GM11168 (cell line): ENCODE data around the gene RFX2.
"Not testable (repeated sequence)": the region's sequence is repeated elsewhere in the genome, so short reads cannot be mapped to it uniquely, and the experiment has no call there.

Experiments used
- in situ Hi-C: fragments of 300-500 bp; cut with MboI; formaldehyde crosslinking; loops from one replicate; pipeline ENCODE4 v1.12.0; 2022; ENCODE audit warnings: low sequenced_read_pairs; ENCODE audit not compliant: unreplicated experiment

RFX2 gene

DNA sequence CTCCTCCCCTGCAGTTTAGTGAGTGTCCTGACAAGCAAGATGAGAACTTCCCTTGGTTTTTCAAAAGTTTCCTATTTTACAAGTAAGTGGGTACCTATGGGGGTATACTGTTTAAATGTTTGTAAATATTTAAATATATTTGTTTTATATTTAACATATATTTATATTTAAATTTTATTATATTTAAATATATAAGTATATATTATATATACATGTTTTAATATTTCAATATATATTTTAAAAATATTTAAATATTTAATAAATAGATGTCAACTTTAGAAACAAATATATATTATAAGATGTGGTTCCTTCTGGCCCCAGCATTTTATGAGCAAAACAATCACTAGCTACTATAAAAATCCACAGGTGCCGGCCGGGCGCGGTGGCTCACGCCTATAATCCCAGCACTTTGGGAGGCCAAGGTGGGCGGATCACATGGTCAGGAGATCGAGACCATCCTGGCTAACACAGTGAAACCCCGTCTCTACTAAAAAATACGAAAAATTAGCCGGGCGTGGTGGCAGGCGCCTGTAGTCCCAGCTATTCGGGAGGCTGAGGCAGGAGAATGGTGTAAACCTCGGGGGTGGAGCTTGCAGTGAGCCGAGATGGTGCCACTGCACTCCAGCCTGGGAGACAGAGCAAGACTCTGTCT, 3.5 kb downstream of the RFX2 start:
- in situ Hi-C loops = not testable (repeated sequence)

DNA sequence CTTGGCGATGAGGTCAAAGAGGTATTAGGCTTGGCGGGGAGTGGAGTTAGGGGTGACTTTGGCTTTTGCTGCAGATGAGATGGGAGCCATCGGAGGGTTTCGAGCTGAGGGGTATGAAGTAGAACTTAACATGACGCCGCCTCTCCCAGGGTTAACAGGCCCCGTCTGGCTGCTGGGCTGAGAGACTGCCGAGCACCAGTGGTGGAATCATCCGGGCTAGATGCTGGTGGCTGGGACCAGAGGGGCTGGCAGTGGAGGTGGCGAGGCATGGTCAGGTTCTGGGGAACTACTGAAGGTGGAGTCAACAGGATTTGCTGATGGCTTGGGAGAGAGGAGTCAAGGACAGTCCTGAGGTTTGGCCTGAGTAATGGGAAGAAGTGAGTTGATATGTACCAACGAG, 4.9 kb downstream of the RFX2 start:
- in situ Hi-C loops = no loop called here

DNA sequence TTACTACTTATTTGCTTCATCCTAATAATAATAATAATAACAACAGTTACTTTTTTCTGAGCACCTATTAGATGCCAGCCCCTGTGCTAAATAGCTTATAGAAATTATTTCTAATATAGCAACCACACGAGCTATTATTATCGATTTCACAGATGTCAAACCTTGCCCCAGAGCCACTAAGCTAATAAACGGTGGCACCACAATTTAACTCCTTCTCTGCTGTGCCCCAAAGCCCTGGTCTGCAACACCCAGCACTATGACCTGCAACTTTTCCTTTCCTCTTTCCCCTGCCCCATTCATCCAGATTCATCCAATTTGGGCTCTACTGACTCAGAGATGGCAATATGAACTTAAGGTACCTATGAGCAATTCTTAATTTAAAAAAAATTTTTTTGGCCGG, 6.4 kb downstream of the RFX2 start:
- in situ Hi-C loops = no loop called here

DNA sequence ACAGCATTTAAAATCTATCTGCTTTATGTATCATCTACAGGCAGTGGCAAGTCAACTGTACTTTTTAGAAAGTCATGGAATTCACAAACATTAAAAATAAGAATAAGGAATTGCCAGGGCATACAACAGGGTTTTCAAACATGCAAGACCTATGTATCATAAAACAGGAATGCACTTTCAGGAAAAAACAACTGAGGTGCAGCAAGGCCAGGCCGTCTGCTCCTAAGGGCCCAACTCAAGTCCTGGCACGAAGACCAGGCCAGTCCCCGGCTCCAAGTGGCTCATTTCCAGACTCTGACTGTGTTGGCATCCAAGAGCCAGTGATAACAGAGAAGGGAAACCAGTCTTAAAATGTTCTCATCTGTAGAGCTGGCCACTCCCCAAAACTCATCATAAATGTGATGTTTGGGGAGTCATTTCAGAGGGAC, 7.1 kb downstream of the RFX2 start:
- in situ Hi-C loops = no loop called here

DNA sequence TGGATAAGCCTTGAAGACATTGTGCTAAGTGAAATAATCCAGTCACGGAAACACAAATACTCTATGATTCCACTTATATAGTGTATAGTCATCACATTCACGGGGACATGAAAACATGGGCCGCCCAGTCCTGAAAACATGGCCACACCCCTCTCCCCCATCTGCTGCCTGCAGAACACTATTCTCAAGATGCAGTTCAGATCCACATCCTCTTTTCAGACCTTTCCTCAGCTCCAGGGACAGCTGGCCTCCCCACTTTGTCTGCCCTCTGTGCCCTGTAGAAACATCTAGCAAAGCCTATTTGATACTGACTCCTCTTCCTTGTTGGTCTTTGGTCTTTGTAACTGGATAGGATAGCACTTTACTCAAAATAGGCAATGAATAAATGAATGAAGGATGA, 8.3 kb downstream of the RFX2 start:
- in situ Hi-C loops = no loop called here

DNA sequence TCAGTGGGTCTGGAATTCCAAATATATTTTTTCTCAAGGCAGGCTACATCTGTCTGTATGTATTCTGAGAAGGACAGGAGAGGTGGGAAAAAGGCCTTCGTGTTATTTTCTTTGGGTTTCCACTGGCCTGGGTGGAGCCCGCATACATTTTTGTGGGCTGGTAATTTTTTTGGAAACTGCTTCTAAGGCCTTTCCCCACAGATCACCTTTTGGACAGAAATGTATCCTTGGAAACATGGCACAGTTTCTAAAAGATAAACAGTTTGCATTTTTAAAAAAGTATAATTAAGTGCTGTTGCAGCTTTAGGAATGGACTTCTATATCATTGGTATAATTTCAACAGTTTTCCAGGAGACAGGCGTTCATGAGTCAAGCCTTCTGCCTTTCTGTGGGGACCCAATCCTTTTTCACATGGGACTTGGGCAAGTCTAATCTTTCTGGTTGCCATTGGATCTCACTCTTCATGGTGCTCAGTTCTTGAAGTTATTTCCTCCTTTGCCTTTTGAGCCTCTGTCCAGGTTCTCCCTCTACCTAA, 8.9 kb downstream of the RFX2 start:
- in situ Hi-C loops = no loop called here

DNA sequence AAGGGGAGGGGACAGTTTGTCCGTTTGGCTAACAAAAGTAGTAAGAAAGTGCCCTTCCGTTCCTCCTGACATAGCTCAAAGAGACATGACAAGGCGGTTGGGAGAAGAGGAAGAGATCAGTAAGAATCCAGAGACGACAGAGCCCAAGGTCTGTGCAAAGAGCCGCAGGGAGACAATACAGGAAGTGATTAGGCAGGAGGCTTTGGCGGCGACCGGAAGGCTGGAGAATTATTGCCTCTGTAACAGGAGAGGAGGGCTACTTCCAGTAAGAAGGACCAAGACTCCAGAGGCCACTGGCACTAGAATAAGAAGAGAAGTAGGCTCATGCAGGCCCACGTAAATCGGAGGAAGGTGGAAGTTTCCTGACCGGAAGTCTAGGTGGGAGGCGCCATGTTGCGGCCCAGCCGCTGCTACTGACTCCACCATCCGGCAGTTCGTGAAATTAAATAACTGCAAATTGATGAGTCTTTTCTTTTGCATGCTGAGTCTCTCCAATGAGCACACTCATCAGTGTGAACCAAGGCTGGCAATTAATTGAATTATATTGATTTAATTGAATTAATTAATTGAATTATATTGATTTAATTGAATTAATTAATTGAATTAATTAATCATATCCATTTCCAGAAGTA, 9.9 kb downstream of the RFX2 start:
- in situ Hi-C loops = no loop called here

DNA sequence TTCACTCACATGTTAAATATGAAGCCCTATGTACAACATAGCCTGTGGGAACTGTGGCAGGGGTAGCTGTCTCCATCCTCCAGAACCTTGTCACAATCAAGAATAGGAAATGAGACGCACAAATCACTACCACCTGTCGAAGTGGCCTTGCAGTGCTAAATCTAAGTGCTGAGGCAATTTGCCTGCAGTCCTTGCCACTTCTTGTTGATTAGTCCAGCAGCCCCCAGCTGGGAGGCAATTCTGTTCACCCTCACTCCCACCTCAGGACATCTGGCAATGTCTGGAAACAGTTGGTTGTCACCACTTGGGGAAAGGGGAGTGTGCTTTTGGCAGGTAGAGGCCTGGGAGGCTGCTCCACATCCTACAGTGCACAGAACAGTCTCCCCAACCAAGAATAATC, 10.7 kb downstream of the RFX2 start:
- in situ Hi-C loops = no loop called here

DNA sequence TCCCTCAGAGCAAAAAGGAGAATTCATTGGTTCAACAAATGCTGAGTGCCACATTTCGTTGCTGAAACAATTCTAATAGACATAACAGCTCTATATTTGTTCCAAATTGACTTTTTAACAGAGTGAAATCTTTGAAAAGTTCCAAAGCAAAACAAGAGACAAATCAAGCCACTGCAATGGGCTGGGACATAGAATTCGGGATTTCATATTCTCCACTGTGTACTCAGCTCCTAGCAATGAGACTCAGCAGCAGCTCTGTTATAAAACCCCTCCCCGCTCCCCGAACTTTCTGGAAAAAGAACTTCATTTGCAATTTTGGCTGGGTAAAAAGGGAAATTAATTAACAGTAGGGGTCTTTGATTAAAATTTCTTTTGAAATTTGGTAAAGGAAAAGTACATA, 11.3 kb downstream of the RFX2 start:
- in situ Hi-C loops = no loop called here

DNA sequence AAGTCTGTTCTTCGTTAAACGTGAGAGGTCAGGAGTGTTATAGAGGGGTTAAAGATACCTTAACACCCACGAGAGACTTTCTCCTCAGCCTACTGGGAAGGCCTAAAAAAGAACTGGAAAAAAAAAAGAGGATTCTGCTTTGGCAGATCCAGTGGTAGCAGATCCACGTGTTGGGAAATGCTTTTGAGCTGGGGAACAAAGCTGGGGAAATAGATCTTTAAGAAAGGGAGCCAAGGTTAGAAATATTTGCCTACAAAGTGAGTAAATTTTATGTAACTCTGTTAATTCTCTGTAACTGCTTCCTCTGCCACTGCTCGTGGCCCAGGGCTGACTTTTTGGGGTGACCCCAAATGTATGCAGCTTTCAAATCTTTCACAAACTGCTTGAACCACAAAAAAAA, 11.7 kb downstream of the RFX2 start:
- in situ Hi-C loops = no loop called here

DNA sequence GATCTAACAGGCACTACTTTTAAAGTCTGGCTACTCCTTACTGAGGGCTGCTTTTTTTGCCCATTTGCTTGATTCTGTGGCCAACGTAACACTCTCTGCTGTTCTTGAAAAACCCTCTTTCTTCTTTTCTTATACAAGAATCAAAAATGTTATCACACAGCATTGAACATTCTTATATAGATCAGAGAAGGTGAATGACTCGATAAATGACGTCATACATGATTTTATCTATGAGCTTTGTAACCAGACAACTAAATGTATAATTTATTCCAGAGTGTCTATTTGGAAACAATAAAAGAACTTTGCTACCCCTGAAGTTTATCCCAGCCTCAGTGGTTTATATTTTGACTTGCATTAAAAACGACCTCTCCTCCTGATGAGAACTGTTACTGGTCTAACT, 12.4 kb downstream of the RFX2 start:
- in situ Hi-C loops = no loop called here

DNA sequence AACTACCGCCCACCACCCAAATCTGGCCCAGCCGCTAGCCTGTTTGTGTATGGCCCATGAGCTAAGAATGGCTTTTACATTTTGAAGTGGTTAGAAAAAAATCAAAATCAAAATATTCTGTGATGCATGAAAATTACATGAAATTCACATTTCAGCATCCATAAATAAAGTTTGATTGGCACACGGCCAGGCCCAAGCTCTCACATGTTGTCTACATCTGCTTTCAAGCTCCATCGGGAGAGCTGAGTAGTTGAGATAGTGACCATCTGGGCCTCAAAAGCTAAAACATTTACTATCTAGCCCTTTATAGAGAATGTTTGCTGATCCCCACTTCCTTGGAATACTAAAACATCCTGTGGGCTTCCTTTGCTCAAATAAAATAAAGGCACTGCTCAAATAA, 14.5 kb downstream of the RFX2 start:
- in situ Hi-C loops = no loop called here

DNA sequence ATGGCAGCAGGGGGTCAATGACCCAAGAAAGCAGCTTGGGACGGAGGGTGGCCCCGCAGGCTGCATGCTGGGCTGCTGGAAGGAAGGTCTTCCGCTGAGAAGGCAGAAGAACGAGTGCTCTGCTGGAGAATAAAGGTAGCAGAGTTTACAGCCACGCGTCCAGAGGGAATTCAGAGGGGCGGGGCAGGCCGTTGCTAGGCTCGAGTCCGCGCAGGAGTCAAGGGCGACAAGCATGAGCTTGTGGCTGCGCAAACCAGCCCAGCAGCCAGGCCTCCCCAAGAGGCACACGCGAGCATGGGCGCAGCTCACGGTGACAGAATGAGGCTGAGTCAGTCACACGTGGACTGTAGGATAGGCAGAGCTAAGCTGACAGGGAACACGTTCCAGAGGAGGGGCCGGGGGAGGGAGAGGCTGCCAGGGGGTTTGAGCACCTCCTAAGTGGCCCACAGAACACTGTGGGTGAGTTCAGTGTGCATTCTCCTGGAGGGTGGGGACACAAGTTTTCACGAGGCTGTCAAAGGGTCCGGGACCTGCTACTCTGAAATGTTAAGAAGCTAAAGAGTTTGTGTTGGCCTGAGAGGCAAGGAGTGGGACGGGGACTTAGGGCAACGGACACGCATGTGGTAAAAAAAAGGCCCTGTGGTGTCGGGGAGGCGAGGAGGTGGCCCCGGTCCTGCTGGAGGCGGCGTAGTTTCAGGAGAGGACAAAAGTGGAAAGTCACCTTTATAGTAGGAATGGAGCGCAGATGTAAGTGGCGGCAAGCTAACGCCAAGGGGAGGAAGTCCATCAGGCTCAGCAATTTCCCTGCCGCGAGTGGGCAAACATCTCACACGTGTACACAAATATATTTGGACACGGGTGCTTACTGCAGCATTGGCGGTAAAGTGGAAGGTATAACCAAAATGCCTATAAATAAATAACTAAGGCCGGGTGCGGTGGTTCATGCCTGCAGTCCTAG, 17.7 kb downstream of the RFX2 start:
- in situ Hi-C loops = no loop called here

DNA sequence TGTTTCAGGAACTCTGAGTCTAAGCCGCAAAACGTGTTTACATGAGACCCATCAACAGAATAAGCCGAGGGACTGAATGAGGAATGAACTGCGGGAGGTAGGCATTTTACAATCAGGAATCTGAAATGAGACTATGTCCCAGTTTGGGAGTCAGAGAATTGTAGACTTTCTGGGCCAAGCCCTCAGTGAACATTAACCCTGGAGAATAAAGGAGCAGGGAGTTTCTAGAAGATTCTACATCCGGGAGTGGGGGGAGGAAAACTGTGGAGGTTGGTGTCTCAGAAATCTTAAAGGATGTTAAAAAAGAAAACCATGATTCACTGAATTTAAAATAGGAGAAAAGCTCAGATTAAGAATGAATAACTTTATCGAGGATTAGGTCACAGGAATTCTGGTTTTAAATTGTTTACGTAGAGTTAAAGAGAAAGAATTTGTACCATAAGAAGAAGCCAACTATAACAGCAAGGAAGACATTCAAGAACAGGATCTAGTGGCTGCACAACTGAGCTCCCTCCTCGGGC, 18.5 kb downstream of the RFX2 start:
- in situ Hi-C loops = no loop called here

DNA sequence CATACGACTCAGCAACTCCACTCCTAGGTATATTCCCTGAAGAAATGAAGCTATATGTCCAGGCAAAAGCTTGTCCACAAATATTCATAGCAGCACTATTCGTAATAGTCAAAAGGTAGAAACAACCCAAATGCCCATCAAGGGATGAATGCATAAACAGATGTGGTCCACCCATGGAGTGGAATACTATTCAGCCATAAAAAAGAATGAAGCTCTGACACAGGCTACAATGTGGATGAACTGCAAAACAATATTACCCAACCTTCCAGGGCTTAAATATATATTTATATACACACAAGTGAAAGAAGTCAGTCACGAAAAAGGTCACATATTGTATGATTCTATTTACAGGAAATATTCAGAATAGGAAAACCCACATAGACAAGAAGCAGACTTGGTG, 19.7 kb downstream of the RFX2 start:
- in situ Hi-C loops = no loop called here

DNA sequence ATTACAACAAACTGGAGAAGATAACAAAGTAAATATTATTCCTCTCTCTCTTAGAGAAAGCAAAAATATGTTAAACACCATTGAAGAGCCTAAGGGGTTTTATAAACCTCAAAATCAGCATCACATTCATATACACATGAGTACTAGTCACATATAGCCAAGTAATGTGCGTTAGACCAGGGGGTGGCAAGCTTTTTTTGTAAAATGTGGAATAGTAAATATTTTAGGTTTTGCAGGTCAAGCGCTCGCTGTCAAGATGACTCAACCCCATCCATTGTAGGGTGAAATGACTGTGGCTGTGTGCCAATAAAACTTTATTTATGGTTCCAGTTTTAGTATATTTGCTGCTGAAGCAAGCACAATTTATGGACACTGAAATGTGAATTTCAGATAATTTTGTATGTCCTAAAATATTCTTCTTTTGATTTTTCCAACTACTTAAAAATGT, 21.7 kb downstream of the RFX2 start:
- in situ Hi-C loops = no loop called here

DNA sequence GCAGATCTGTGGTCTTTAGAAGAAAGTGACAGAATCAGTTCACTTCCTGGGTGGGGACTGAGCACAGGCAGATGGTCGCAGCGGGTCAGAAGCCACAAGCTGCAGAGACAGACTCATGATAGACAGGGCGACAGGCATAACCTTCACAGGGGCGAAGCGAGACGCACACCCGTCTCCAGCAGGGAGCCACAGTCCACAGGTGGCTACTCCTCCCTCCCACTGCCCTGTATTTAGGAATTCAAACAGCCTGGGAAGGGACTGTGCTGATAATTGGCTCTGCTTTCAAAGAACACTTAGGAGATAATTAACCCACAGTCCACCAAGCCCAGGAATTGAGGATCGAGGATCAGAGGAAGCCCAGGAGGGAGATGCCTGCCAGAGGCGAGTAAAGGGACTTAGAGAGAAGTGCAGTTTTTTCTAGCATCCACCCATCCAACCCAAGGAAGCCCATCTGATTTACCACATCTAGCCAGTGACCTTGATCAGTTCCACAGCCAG, 23.2 kb downstream of the RFX2 start:
- in situ Hi-C loops = no loop called here

DNA sequence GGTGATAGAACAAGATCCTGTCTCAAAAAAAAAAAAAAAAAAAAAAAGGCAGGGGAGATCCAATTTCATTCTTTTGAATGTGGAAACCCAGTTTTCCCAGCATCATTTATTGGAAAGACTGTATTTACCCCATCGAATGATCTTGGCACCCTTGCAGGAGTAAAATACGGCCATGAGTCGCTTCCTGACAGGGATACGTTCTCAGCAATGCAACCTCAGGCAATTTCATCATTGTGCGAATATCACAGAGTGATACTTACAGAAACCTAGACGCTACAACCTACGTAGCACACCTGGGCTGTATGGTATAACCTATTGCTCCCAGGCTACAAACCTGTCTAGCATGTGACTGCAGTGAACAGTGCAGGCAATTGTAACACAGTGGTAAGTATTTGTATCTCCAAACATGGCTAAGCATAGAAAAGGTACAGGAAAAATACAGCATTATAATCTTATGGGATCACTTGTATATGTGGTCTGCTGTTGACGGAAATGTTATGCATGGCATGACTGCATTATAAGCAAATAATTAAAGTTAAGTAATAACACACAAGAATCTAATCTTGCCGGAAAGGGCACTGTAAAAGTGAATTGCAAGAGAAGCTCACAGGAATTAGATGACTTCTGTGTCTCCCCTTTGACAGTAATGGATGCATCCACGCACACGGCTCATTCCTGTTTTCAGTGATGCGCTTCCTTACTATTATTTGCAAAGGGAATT, 24.1 kb downstream of the RFX2 start:
- in situ Hi-C loops = no loop called here

DNA sequence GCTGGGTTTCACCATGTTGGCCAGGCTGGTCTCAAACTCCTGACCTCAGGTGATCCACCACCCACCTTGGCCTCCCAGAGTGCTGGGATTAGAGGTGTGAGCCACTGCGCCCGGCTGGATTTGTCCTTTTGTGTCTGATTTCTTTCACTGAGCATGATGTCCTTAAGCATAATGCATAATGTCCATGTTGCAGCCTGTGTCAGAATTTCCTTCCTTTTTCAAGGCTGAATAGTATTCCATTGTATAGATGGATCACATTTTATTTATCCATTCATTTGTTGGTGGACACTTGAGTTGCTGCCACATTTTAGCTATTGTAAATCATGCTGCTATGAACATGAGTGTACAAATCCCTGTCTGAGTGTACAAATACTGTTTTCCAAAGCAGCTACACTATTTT, 25.5 kb downstream of the RFX2 start:
- in situ Hi-C loops = no loop called here

DNA sequence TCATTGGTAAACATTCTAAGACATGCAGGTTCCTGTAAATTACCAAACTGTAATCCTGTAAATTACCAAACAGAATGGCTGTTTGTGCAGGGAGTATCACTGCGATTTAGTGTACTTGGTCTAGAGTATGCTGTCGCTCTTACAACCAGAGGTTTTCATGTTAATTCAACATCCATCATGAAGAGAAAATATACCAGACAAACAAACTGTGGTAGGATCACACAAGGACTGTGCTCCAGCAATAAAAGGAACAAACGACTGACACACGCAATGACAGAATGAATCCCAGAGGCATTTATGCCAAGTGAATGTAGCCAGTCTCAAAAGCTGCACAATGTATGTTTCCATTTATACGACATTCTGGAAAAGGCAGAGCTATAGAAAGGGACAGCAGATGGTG, 31.2 kb downstream of the RFX2 start:
- in situ Hi-C loops = no loop called here
